GM18519 (cell line): ENCODE data around the gene DHRS12.

Experiments
- ATAC-seq: cut with Tn5 transposase; IDR thresholded peaks from one replicate; pipeline ENCODE4 v1.9.1; 2021; ENCODE audit warnings: mild to moderate bottlenecking, moderate library complexity; ENCODE audit not compliant: unreplicated experiment, low FRiP score

DHRS12 gene

DNA sequence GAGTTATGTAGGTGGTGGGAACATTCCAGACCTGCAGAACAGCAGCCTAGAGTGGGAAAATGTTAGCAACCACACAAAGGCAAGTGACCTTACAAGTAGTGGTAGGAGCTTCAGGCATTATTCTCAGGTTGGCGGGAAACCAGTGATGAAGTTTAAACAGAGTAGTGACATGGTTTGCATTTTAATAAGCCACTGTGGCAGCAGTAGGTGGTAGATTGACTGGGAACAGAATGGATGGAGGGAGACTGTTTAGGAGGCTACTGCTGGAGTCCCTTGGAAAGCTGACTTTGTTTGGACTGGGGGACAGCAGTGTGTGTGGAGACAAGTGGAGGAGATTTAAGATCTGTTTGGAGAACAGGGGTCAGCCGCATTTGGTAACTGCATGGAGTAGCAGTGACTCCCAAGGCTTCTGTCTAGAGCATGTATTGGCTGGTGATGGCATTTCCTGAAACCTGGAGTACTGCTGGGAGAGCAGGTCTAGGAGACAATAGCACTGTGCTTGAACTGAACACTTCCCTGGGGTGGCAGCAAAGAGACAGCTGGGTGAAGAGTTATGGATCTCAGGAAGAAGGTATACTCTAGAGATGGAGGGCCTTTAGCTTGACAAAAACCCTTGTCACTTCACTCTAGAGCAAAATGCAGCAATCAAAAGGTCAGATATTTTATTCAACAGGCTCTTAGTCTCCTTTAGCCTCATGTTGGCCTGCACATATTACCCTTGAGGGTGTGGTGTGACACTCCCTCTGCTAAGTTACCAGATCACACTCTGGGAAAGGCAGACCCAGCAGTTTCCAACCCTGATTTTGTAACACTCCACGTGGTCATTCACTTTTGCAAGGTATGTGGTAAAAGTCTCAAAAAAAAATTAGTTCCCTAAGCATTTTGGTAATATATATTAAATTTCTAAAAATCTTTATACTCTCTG, 70.3 kb downstream of the DHRS12 start:
- no peak for ATAC-seq

DNA sequence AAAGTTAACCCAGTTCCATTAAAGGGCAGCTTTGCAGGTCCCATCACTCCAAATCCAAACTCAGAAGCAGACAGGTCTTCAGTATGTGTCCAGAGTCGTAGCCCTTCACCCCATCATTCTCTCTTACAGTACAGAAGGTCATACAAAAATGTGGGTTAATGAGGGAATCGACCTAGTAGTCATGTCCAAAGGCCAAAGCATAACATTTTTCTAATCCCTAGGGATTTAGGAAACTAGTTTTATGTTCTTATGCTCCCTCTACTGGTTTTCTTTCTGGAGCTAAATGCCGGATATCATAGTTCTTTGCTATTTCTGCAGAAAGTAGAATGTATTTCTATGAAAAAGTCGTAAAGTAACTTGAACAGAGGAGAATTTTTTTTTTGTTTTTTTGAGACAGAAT, 72.2 kb downstream of the DHRS12 start:
- ATAC-seq: no peak

DNA sequence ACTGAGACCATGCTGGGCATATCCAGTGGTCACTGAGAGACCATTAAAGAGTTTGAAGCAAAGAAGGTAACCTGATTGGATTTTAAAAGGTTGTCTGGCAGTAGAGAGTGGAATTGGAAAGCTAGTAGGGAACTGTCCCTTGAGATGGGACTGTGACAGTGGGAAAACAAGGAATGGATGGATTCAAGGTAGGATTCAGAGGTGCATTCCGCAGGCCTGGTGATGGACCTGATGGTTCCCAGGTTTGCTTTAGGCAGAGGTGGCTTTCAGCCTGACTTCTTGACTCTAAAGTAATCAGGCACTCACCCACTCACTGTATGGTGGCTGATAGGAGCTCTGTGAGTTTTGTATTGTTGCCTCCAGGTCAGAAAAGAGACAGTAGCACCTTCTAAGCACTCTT, 73.0 kb downstream of the DHRS12 start:
- ATAC-seq: no peak

DNA sequence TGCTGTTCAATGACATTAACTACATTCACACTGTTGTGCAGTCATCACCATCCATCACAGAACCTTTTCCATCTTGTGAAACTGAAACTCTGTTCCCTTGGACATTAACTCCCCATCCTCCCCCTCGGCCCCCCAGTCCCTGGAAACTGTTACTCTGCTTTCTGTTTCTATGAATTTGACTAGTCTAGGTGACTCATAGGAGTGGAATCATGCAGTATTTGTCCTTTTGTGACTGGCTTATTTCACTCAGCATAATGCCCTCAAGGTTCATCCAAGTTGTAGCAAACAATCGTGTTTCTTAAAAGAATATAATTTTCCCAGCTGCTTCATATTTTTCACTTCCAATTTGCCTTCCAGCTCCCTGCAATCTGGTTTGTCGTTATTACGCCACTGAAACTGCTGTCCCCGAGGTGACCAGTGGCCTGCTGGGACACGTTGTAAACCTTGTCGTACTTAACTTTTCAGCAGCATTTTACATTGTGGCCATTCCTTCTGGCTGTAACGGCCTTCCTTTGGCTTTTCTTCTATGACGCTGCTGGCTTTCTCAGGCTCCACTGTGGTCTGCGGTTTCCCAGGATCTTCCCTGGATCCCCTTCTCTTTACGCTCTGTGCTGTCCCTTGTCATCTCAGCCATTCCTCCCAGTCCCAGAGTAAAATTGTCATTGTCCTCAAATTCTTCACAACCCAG, 74.0 kb downstream of the DHRS12 start:
- no peak for ATAC-seq

DNA sequence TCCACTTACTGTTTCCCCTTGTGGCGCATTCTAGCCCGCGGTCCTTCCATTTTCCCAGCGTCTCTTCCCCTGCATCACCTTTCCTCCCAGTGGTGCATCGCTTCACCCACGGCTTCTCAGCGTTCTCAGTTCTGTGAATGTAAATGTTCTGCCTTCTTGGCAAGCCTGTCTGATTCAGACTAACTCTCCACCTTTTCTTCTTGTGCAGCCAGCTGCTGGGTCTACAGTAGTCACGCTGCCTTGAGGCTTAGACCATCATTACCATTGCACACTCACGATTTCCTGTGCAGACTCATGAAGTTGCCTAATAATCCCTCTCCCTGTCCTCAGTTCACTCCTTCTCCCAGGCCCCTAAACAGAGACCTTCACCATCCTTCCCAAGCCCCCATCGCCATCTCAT, 75.0 kb downstream of the DHRS12 start:
- no peak for ATAC-seq

DNA sequence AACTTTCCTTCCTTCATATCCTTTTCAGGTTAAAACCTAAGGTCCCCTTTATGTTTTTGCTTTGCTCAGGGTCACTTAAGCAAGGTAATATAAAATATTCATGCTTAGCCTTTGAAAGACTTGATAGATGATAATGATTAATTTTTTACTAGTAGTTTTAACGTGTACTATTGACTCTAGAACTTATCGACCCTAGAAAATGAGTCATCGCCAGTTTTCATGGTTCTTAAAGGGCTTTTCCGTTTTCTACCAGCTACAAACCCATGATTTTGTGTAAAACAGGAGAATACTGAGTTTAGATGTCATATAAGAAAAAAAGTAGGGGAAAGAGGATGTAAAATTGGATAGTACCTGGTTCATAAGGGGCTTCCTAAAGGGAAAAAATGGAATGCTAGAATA, 75.7 kb downstream of the DHRS12 start:
- no peak for ATAC-seq

DNA sequence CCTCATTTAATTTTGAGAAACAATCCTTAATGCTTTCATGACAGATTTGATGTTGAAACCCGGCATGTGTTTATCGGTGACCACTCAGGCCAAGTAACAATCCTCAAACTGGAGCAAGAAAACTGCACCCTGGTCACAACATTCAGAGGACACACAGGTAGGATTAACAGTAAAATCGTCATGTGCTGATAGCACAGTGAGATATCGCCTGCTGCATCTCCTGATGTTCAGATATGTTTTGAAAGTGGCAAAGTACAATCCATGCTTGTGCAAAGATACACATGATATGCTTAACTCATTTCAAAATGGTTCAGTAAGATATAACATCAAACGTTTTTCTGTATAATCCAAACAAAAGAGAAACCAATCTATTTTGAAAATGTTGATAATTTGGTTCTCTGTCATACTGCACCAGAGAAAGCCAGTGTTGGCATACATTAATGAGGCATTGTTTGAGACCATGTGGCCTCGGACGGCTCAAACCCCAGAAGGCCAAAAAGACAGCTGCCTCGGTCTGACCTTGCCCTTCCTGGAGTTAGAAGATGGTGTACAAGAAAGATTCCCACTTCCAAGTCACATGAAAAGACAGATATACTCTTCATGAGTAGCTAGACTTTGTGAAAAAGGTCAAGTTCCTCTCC, 76.2 kb downstream of the DHRS12 start:
- no peak for ATAC-seq

DNA sequence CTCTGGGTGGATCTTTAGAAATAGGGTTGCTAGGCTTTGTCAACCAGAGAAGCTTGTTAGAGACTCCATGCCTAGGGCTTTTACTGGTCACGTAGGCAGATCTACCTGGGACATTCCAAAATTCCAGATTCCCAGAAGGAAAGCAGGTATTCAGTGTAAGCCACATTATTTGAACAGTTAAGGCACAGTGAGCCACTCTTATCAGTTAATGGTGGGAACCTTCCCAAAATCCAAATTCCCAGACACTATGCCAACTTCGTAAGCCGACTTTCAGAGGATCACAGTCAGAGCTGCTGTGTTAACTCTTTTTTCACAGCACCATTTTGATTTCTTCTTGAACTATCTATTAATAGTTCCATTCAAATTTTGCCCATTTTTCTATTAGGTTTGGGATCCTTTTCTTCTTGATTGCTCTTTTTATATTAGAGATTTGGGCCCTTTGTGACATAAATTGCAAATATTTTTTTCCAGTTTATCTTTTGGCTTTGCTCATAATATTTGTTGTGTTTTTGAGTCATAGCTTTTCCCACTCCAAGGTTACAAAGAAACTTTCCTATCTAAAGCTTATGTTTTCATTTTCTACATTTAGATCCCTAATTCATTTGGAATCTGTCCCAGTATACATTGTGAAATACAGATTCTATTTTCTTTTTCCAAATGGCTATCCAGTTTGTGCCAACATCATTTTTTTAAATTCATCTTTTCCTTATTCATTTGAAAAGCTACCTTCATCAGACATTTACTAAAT, 77.3 kb downstream of the DHRS12 start:
- ATAC-seq: no peak

DNA sequence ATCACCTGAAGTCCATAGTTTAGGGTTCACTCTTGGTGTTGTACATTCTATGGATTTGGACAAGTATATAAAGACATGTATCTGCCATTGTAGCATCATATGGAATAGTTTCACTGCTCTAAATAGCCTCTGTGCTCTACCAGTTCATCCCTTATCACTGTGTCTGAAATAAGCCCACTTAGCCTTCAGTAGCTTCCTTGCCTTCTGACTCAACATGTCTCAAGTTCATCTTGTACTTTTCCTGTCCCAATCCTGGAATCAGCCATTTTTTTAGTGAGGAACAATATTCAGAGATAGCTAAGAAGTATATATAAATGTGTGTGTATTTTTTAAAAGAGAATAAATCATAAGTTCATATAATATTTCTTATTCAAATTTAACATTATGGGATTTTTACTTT, 79.2 kb downstream of the DHRS12 start:
- no peak for ATAC-seq

DNA sequence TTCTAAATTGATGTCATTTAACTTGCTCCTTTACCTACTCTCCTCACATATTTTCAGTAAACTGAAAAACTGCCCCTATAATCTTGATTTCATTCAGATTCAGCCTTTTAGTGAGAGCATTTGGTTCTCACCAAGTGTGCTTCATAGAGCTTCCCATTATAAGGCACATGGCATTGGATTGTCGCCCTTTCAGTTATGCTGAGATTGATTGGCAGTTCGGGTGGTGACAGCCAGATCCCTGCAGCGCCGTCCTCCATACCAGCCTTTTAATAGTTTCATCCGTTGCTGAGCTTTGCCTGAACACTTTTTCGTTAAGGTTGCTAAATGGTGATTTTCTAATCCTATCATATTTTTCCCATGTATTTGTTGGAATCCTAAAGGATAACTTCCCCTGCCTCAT, 80.4 kb downstream of the DHRS12 start:
- ATAC-seq: no peak

DNA sequence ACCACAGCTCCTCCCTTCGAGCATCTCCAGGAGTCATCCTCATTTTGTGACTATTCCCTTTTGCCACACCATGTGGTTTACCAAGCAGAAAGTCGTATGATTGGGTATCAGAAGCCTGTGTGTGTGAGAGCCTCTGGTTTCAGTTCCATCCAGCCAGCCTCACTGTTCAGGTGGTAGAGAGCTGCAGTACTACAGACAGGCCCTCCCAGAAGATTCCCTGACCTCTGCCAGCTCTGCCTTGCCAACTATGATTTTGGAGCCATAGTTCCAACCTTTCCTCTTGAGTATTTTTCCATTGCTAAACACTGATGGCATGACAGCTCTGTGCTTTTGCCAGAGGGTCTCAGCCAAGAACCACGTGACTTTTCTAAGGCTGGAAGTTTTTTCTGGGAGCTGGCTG, 82.5 kb downstream of the DHRS12 start:
- ATAC-seq: peak; percentile 73

DNA sequence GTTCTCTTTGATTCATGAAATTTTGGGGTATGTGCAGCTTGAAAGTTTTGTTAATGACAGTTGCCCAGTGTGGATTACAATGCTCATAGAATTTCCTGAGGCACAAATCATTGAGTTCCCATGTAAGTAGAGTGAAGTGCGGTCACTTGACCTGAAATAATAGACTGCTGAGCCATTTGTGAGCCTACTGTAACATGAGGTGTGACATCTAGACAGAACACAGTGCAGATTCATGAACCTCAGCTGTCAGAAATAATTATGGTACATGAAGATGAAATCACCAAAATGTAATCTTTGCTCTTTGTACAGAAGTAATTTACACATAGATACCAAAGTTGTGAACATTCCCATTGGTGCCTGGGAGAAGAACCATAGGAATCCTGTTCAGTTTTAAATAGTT, 84.6 kb downstream of the DHRS12 start:
- ATAC-seq: no peak
